A673 (cell line): ENCODE data around the gene CNIH4. TPM values are rescaled to one million over a fixed set of nuclear protein-coding genes. Genes with fewer than 3 reads are reported as not detected.

Experiments
- BruUV-seq: library from RNA; stranded (reverse); fragments of 400-500 nt; replicated peaks from 2 replicates; lab custom pipeline; 2021; lab: Mats Ljungman, UMichigan
- CTCF ChIA-PET: fragments of 300-600 bp; sonication (Branson Sonifier 250); formaldehyde crosslinking; loops from one replicate; lab custom pipeline; 2022; ENCODE audit warnings: antibody characterized with exemption; lab: Charles Lee
- POLR2A ChIA-PET: fragments of 300-600 bp; sonication (Branson Sonifier 250); formaldehyde crosslinking; loops from one replicate; lab custom pipeline; 2022; ENCODE audit warnings: antibody characterized with exemption; ENCODE audit not compliant: low non-redundant PET; lab: Charles Lee
- DNase-seq: peaks from one replicate; pipeline ENCODE4 v3.0.0-alpha.2; 2015; ENCODE audit warnings: low spot score
- H3K27ac ChIP-seq: fragments of 200-600 bp; sonication (generic); 2 replicates; pipeline ENCODE4 v1.5.1; 2016; ENCODE audit warnings: mixed run types, low read depth, mild to moderate bottlenecking, mixed read lengths, antibody characterized with exemption, low read length; ENCODE audit not compliant: poor library complexity, severe bottlenecking
- H3K27me3 ChIP-seq: fragments of 200-600 bp; sonication (generic); replicated peaks from 2 replicates; pipeline ENCODE4 v1.6.1; 2017; ENCODE audit warnings: mixed run types, low read depth, mild to moderate bottlenecking, mixed read lengths, antibody characterized with exemption, low read length; ENCODE audit not compliant: insufficient read depth, poor library complexity
- H3K36me3 ChIP-seq: fragments of 200-600 bp; sonication (generic); 2 replicates; pipeline ENCODE4 v1.6.1; 2016; ENCODE audit warnings: mixed run types, mild to moderate bottlenecking, mixed read lengths, antibody characterized with exemption, low read length; ENCODE audit not compliant: insufficient read depth, poor library complexity, severe bottlenecking
- H3K4me1 ChIP-seq: fragments of 200-600 bp; sonication (generic); 2 replicates; pipeline ENCODE4 v1.6.1; 2017; ENCODE audit warnings: mixed run types, mild to moderate bottlenecking, mixed read lengths, antibody characterized with exemption, low read length; ENCODE audit not compliant: insufficient read depth, poor library complexity, severe bottlenecking
- H3K4me3 ChIP-seq: fragments of 200-600 bp; sonication (generic); 2 replicates; pipeline ENCODE4 v1.5.1; 2016; ENCODE audit warnings: low read depth, mixed run types, mild to moderate bottlenecking, mixed read lengths, low read length; ENCODE audit not compliant: poor library complexity, severe bottlenecking
- H3K9me3 ChIP-seq: fragments of 200-600 bp; sonication (generic); 2 replicates; pipeline ENCODE4 v1.6.1; 2016; ENCODE audit warnings: mixed run types, low read depth, mild to moderate bottlenecking, mixed read lengths, antibody characterized with exemption, low read length; ENCODE audit not compliant: poor library complexity, severe bottlenecking
- EZH2 ChIP-seq: fragments of 200-600 bp; sonication (generic); IDR thresholded peaks from 2 replicates; pipeline ENCODE4 v1.6.1; 2017; ENCODE audit warnings: borderline replicate concordance, low read depth, mild to moderate bottlenecking, mixed read lengths, antibody characterized with exemption, low read length; ENCODE audit not compliant: poor library complexity, severe bottlenecking
- intact Hi-C: fragments of 100-400 bp; cut with micrococcal nuclease; formaldehyde crosslinking; loops from one replicate; pipeline ENCODE4 v1.10.0; 2022; ENCODE audit not compliant: unreplicated experiment
- total RNA-seq: library from RNA; stranded (reverse); gene quantifications from 2 replicates; pipeline ENCODE4 v1.2.3, GENCODE V29; 2021
- TF ChIP-seq, protein P1 (sequence below): fragments of 300-800, 200-600 bp; sonication (generic); conservative IDR thresholded peaks from 2 replicates; pipeline ENCODE4 v1.5.1; 2017; ENCODE audit warnings: low read depth, mild to moderate bottlenecking, antibody characterized with exemption, low read length, moderate library complexity, mixed read lengths

The CNIH4 gene
- total RNA-seq, 1 experiment from 2014 or later: 79.9 TPM

DNA sequence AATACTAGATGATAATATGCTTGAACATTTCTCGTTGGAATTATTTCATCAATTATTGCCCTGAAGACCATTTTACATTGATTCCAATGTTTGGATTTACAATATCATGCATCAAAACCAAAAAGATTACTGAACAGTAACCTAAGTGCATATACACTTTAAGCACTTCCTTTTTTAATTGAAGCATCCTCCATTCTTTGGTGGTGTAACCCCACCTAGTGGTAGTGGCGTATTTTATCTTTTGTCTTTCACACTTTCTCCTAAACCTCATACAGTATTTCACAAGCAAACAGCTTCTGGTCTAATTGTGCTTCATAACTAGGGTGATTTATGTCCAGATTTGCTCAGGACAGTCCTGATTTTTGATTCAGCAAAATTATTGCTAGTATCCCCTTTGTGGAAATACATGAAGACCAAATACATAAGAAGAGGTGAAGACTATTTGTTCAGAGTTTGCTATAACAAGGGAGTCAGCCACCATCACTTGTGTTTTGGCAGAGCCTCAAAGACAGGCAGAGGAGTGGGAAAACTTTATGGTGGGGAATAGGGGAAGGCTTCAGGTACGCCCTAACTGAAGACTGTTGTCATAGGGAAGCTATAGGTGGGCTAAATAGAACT is 23.3 kb upstream of the CNIH4 start:
- TF ChIP-seq EZH2: no peak
- TF ChIP-seq, protein P1, sequence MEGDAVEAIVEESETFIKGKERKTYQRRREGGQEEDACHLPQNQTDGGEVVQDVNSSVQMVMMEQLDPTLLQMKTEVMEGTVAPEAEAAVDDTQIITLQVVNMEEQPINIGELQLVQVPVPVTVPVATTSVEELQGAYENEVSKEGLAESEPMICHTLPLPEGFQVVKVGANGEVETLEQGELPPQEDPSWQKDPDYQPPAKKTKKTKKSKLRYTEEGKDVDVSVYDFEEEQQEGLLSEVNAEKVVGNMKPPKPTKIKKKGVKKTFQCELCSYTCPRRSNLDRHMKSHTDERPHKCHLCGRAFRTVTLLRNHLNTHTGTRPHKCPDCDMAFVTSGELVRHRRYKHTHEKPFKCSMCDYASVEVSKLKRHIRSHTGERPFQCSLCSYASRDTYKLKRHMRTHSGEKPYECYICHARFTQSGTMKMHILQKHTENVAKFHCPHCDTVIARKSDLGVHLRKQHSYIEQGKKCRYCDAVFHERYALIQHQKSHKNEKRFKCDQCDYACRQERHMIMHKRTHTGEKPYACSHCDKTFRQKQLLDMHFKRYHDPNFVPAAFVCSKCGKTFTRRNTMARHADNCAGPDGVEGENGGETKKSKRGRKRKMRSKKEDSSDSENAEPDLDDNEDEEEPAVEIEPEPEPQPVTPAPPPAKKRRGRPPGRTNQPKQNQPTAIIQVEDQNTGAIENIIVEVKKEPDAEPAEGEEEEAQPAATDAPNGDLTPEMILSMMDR: peak; percentile 83
- intact Hi-C loops: loop anchor here (2.0 to 10.0 kb wide), 2 partner anchors 519 to 635 kb away; no protein-coding TSS in a partner anchor

DNA sequence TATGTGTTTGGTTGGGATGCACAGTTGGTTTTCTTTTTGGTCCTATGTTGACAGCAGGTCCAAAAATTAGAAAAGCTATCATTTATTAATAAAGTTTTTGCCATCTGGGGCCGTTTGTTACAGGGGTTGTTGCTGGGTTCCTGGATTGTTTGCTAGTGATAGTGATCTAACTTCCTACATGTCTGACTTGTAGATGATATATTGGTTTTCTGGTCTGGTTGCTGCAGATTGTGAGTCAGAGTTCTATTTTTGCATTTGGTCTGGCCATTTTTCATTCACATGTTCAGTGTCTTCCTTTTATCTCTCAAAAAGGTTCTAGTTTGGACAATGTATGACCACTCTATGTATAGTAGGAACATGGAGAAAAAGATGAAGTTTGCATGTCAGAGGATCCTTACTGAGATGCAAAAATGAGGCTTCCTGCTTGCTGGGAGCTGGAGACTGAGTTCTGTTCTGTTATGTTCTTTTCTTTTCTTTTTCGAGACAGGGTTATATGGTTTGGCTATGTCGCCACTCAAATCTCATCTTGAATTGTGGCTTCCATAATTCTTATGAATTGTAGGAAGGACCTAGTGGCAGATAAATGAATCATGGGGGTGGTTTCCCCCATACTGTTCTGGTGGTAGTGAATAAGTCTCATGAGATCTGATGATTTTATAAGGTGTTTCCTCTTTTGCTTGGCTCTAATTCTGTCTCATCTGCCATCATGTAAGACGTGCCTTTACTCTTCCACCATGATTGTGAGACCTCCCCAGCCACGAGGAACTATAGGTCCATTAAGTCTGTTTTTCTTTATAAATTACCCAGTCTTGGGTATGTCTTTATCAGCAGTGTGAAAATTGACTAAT is 22.5 kb upstream of the CNIH4 start:
- TF ChIP-seq EZH2: no peak
- TF ChIP-seq, protein P1: no peak
- DNase-seq: no peak
- Histone ChIP-seq H3K4me1 (peaks cover 8% of the 10 kb centered on the region), H3K36me3 (no peaks in the 10 kb centered on the region), H3K9me3 (no peaks in the 10 kb centered on the region), H3K27ac (no peak overlapping the region), H3K4me3 (no peak overlapping the region), H3K27me3 (no peaks in the 10 kb centered on the region)
- CTCF ChIA-PET: interaction anchor here (1.1 to 2.1 kb wide), 2 partner anchors 218 to 636 kb away, joined by 4 to 5 read pairs; no protein-coding TSS in a partner anchor
- BruUV-seq: no TSS peak
- intact Hi-C loops: loop anchor here (2.0 to 10.0 kb wide), 2 partner anchors 519 to 635 kb away; no protein-coding TSS in a partner anchor
- POLR2A ChIA-PET: no interaction called here

More for the DNA sequence above, 23.3 kb upstream of the CNIH4 start:
- no peak overlapping the region for H3K27ac ChIP-seq
- no peak overlapping the region for H3K4me3 ChIP-seq
- H3K4me1 ChIP-seq: peaks cover 13% of the 10 kb centered on the region
- H3K9me3 ChIP-seq: no peaks in the 10 kb centered on the region
- ChIA-PET CTCF (interaction anchor here (1.1 to 2.1 kb wide), 2 partner anchors 217 to 635 kb away, joined by 4 to 5 read pairs; no protein-coding TSS in a partner anchor), POLR2A (no interaction called here)
- H3K27me3 ChIP-seq: no peaks in the 10 kb centered on the region
- DNase-seq: peak; percentile 84
- no TSS peak for BruUV-seq
- H3K36me3 ChIP-seq: no peaks in the 10 kb centered on the region

DNA sequence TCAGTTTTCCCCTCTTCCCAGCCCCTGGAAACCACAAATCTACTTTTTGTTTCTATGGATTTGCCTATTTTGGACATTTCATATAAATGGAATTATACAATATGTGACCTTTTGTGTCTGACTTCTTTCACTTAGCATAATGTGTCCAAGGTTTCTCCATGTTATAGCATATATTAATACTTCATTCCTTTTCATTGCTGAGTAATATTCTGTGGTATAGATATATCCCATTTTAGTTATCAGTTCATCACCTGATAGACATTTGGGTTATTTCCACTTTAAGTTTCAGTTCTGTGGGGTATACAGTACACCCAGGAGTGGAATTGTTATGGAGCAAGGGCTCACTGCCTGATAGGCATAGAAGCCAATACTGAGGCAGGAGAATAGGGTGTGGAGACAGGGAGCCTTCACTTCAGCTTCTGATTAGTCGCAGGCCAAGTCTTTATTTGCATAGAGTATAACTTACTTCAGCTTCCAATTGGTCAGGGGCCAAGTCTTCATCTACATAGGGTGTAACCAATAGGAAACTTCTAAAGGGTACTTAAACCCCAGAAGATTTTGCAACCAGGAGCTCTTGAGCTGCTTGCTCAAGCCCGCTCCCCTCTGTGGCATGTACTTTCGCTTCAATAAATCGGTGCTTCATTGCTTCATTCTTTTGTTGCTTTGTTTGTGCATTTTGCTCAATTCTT is 18.4 kb upstream of the CNIH4 start:
- H3K27ac ChIP-seq: no peak overlapping the region
- H3K27me3 ChIP-seq: no peaks in the 10 kb centered on the region
- H3K4me1 ChIP-seq: no peaks in the 10 kb centered on the region
- no peak for TF ChIP-seq EZH2
- TF ChIP-seq, protein P1: no peak
- no peak overlapping the region for H3K4me3 ChIP-seq
- H3K9me3 ChIP-seq: peaks cover 12% of the 10 kb centered on the region
- CTCF ChIA-PET: no interaction called here
- H3K36me3 ChIP-seq: no peaks in the 10 kb centered on the region
- POLR2A ChIA-PET: no interaction called here
- intact Hi-C loops: loop anchor here (10.0 kb wide), 1 partner anchor 523 kb away; no protein-coding TSS in a partner anchor
- no TSS peak for BruUV-seq
- peak; percentile 51 for DNase-seq
